DMS53 treated with DMSO at 0.1 percent for 48 hours (cell line): ENCODE data around the gene LBX1.

ENCODE experiments used
- DNase-seq: peaks from one replicate; lab custom pipeline; 2025; ENCODE audit not compliant: unreplicated experiment; lab: John Stamatoyannopoulos, UW

Gene LBX1, protein sequence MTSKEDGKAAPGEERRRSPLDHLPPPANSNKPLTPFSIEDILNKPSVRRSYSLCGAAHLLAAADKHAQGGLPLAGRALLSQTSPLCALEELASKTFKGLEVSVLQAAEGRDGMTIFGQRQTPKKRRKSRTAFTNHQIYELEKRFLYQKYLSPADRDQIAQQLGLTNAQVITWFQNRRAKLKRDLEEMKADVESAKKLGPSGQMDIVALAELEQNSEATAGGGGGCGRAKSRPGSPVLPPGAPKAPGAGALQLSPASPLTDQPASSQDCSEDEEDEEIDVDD

DNA sequence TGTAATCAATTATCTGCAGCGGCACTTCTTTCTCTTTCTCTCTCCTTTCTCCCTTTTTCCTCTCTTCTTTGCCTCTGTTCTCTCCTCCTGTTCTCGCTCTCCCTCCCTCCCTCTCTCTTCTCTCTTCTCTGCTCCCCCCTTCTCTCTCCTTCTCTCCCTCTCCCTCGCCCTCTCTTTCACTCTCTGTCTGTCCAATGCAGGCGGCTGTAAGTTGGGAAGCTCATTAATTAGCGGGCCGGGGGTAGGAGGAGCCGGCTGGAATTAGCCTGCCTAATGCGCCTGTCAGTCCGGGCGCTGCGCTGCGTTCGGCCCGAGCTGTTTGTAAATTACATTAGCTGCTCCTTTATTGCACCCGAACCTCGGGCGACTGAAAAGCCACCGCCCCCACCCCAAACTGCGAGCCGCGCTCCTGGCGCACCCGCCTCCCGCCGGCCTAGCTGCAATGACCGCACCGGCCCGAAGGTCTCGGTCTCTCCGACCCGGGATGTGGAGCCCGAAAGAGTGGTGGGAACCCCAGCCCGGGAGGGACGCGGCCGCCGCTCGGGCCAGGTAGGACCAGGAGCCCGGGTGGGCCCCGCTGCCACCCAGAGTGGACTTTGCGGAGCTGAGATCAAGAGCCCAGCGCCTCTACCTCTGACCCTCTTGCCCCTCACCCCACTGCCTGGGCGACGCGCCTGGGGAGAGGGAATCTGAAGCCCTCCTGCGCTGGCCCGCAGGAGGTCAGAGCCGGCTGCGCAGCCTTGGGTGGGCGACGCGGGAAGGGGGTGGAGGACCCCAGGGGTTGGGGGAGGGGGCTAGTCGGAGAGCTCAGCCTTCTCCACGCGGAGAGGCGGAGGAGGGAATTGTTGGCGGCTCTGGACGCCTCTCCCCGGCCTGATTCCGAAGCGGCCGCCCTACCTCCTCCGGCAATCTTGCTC lies at the start of gene LBX1:
Gene LBX1, minus strand, starts transcription at position 198 of the 917 bp plus-strand sequence. CDS start 648 bp downstream, outside the sequence.
- no peak for DNase-seq

DNA sequence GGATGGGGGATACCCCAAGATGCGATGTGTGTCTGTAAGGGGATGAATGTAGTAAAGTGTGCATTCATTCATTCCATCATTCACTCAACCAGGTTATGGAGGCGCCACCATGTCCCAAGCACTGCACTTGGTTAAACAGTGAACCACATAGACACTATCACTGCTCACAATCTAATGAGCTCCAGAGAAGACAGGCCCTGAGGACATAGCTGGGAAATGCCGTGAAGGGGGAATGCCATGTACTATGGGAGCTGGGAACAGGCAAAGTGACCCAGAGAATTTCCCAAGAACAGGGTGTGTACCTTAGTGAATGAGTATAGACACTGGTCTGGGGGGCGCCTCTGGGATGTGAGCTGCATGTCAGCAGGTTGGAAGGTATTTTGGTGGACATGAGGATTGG lies 44.5 kb upstream of the LBX1 start:
- no peak for DNase-seq

DNA sequence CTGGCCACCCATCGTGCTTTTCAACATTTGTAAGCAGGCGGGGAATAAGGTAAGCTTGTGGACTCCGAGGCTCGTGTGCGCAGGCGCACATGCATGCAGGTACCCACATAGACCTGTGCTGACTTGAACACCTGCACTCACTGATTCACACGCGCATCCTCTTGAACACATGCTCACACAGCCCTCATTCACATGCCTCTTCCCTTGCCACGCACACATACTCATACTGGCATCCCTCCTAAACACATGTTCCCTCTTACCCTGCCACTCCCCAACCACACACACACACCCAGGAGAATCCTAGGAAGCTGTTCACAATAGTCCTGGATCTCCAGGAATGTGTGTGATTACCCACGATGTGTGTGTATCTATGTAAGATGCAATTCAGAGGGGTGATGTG lies 44.1 kb upstream of the LBX1 start:
- DNase-seq: no peak

DNA sequence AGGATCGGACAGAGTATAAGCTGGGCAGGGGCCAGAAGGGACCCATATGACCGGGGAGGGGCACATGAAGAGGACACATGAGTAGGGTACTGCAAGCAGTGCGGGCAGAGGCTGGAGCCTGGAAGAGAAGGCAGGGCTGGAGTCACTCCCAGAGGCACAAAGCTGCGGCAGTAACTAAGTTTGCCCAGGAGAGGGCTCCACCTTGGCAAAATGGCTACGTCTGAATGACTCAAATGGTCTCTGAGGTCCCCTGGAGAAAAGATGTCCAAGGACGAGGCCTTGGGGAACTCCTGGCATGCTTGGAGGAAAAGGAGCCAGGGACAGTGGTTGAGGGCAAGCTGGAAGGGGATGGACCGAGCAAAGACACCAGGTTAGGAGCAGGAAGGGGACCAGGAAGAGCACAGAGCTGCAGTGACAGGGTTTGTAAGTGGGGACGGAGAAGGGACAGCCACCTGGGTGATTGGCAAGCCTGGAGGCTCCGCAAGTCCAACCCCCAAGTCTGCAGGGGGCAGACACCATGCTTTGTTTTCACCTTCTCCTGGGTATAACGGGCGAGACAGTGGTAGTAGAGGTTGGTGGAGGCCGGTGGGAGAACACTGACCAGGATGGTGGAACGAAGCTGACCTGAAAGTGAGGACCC lies 43.1 kb upstream of the LBX1 start:
- DNase-seq: peak; percentile 61

DNA sequence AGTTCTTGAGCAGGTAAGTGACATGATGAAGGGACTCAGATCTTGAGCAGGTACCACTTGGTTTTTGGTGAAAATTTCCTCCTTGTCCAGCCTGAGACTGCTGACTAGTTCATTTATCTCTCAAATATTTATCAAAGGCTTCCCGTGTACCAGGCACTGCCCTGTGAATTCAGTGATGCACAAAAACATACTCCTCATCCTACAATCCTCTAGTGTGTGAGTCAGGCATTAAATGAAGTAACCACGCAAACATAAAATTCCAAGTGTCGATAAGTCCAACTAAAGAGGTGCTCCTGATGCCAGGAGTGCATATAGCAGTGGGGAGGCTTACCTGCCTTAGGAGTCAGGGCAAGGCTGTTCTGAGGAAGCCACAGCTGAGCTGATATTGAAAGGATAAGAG lies 41.5 kb upstream of the LBX1 start:
- no peak for DNase-seq

DNA sequence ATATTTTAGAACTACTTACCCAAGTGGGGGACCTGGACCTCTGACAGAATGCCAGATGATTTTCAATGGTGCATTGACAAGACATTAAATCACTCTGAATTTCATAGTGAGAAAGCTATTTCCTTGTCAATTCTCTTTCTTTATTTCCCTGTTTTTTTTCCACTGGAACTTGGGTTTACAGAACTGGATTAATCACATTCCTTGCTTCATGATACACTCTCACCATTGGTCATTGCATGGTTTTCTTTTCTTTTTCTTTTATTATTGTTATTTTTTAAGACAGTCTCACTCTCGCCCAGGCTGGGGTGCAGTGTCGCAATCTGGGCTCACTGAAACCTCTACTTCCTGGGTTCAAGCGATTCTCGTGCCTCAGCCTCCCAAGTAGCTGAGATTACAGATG lies 38.5 kb upstream of the LBX1 start:
- no peak for DNase-seq

DNA sequence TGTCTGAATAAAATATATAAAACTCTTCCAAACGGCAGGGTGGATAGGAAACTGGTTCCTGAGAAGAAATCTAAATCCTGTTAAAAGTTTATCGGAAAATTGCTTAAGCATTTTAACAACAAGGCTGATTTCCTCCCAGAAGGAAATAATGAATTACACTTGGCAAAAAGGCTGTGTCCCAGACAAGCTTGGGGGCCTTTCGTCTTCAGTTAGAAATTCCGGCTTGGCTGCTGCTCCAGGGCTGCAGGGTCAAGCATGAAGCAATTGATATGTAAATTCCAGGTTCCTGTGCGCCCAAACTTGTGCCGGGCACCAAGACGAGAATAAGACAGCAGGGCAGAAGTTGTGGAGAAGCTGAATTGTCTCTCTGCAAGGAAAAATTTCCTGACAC lies 38.0 kb upstream of the LBX1 start:
- DNase-seq: no peak

DNA sequence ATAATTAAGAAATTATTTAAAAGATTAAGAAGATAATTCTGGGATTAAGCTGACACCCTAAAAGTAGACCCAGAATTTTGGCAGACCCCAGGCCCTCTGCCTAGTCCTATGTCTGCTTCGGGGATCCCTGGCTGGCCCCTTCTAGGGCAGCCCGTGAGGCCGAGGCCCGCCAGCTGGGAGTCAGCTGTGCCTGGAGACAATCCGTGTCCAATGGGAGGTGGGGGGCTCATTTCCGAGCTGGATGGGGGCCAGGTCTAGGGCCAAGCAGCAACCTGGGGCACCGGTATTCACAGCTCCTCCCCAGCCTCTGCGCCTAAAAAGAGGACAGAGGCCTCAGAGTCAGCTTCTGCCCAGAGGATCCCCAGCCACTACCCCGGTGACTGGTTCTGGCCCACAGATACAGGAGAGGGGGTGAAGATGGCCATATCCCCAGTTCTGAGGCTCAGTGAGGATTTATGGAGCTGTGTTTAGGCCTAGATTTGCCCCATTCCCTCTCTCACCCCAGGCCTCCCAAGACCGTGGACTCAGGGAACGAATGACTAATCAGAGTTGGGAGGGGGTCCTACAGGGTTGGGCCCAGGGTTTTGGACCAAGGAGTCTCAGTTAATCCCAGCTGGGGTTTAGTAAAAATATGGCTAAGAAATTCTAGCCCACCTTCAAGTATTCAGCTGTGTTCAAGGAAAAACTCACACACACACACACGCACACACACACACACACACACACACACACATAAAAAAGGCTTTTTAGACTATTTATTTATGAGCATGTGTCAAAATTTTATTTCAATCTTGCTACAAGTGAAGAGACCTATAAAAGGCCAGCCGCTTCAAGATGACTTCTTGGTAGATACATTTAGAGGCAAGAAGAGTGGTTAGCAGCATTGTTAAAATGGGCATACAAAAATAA lies 37.4 kb upstream of the LBX1 start:
- DNase-seq: no peak

DNA sequence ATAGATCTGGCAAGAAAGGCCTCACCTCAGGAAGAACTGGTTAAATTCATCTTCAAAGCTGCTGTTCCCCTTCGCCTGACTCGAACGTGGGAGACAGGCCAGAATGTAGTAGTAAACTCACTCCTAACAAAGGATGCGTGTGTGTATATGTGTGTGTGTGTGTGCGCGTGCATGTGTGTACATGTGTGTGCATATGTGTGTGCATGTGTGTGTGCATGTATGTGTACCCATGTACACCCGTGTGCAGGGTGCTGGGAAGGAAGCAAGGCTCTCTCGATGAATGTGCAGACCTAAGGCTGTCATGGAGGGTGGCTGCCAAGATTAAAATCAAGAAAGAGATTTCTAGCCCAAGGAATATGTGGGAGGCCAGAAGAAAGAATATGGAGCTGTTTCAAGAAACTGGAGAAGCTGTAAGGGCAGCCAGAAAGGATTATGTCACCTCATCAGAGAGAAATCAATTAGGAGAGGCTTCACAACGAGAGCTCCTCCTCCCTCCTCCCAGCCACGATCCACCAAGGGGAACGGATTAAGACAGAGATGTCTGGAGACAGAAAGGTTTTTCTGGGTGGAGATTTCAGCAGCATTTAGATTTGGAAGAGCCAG lies 34.0 kb upstream of the LBX1 start:
- no peak for DNase-seq

DNA sequence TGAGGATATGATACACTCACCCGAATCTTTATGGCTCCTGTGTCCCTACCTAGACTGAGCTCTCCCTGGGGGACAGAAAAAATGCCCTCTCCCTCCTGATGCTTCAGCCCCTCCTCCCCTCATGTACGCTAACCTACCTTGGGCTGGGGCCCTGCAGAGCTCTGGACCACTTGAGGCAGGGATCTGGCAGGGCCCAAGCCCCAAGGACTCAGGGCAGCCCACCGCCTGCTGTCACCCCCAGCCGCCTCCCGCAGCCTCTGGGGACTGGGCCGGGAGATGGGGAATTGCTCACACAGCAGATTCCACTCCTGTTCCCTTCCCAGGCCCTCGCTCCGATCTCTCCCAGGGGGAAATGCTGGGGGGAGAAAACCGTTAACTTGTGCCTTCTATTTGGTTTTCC lies 32.9 kb upstream of the LBX1 start:
- no peak for DNase-seq

DNA sequence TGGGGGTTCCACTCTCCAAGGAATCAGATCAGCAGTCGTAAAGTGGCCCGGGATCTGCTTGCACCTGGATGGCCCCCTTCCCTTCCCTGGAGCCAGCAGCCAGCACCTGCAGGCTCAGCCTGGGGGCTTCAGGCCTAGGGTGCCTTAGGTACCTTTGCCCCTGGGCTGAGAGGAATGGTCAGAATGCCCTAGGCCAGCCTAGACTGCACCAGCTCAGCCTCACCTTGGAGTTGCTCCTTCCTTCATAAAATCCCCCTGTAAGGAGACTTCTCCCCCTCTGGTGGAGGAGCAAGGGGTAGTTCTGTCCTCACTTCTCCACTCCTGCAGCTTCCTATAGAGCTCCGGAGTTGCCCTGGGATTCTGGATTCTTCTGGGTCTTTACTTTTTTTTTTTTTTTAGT lies 32.4 kb upstream of the LBX1 start:
- no peak for DNase-seq

DNA sequence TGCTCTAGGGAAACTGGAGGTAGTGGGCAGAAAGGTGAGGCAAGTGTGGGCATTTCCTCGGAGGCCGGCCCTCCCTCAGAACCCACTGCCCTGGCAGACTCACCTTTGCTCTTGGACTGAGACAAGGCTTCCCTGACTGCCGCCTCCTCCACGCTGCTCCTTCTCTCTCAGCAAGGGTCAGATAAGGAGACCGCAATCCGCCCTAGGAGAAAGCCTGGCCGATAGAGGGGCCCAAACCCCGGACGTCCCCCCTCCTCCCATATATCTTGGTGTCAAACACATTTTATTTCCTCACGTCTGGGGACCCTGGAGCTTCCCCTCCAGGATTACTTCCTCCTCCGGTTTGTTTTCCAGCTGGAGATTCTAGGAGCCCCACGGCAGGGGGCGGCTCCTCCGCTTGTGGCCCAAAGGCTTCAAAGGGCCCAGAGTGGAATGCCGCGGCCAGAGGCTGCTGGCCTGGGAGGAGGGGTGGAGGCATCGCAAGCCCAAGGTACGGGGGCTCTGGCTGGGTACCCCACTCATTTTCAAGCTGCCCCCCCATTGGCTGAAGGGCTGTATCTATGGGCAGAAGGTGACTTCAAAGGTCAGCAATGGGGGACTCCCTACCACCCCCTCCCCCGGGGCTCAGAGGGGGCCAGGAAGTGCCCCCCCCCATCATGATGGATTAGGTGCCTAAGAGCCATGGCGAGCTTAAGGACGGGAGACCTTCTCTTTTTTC lies 31.7 kb upstream of the LBX1 start:
- no peak for DNase-seq

DNA sequence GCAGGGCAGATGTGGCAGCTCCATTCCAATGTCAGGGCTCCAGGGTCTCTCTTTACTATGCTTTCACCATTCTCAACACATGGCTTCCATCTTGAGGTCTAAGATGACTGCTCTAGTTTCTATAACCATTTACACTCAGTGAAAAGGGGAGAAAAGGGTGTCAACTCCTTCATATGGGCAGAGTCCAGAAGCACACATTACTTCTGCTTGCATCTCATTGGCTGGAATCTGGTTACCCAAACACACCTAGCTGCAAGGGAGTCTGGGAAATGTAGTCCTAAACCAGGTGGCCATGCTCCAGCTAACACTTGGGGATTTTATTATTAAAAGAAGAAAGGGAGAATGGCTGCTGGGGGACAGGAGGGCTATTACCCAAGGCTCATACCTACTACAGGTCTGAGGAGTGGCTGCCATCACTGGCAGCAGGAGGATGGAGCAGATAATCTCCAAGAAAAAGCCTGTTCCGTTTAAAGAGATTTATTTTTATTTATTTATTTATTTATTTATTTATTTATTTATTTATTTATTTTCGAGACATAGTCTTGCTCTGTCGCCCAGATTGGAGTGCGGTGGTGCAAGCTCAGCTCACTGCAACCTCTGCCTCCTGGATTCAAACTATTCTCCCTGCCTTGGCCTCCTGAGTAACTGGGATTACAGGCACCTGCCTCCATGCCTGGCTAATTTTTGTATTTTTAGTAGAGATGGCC lies 29.1 kb upstream of the LBX1 start:
- DNase-seq: no peak

DNA sequence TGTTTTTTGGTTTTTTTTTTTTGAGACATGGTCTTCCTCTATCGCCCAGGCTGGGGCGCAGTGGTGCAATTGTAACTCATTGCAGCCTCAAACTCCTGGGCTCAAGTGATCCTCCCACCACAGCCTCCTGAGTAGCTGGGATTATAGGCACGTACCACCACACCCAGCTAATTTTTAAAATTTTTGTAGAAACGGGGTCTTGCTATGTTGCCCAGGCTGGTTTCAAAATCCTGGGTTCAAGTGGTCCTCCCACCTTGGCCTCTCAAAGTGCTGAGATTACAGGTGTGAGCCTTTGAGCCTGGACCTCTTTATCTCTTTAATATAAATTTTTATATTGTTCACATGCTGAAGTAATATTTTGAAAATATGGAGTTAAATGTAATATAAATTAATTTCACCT lies 28.2 kb upstream of the LBX1 start:
- no peak for DNase-seq

DNA sequence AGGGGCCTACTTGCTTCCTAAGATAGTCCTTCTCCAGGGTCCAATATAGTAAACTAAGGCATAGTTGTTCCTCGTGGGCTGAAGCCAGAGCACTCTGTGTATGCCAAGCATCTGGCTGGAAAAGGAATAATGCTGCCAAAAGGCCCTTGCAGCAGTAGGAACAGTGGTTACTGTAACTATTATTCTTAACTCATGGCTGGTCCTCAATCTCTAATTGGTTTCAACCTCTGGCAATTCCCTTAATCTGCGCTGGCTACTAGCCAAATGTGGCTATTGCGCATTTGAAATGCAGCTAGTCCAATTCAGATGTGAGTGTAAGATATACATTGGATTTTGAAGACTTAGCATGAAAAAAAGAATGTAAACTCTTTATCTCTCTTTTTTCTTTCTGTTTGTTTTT lies 27.8 kb upstream of the LBX1 start:
- DNase-seq: no peak

DNA sequence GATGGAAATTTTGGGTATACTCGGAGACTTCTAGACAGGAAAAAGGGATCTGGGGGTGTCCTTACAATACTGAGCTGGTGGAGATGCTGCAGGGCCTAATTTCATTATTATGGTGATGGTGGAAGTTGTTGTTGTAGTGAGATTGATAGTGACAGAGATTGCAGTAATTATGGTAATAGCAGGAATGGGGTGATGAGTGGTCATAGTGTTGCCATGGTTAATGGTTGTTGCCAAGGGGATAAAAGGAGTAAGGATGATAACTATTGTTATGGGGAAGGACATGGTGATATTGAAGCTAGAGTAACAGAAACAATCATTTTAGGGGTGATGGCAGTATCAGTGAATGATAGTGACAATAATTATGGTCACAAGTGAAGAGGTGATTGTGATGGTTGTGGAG lies 27.1 kb upstream of the LBX1 start:
- DNase-seq: no peak

DNA sequence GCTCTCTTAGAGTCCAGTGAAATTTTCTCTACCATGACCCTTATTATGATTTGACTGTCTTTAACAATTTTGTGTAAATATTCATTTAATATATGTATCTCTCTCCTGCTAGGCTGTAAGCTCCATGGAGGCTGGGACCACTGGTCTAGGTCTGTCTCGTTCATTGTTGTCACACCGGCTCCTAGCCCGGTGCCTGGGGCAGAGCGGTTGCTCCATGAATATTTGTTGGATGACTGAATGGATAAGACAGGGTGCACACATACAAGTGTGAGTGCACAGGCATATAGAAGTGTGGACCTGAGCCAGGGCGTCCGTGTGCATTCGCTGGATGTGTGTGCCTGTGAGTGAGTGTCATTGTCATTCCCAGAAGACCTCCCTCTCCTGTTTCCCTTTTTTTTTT lies 20.9 kb upstream of the LBX1 start:
- no peak for DNase-seq

DNA sequence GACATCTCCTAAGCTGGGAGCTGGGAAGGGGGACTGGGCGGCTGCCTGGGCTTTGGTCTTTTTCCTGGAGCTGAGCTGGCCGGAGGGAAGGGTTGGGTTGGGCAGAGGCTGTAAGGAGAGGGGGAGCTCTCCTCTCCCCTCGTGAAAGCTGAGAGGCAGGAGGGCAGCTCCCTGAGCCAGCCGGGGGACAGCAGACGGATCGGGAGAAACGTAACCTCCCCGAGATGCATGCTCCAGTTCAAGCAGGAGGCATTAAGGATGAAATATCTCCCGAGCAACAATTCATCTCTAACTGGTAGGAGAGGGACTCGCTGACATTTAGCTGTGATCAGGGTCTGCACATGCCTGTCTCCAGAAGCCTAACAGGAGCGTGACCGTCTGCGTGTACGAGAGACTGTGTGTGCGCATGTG lies 19.9 kb upstream of the LBX1 start:
- DNase-seq: no peak

DNA sequence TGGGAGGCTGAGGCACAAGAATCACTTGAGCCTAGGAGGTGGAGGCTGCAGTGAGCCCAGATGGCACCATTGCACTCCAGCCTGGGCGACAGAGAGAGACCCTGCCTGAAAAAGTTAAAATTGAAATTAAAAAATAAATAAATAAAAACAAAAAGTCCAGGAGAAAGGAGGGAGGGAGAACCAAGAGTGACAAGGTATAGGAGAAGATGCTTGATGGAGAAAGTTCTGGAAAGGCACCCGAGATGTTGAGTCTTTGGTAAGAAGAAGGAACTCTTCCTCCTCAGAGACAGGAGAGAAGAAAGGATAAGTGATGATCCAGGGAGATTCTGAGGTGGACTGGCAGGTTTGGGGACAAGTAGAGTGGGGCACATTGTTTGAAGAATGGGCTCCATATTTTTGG lies 17.4 kb upstream of the LBX1 start:
- DNase-seq: no peak
